ENCODE data around the gene CTU2. TPM values are rescaled to one million over a fixed set of nuclear protein-coding genes. Genes with fewer than 3 reads are reported as not detected.

Gene CTU2
- polyA plus RNA-seq, 1 donor (not counting 4 experiments of a cell fraction or from before 2014, with no cell fraction given) = 6.3 TPM

DNA sequence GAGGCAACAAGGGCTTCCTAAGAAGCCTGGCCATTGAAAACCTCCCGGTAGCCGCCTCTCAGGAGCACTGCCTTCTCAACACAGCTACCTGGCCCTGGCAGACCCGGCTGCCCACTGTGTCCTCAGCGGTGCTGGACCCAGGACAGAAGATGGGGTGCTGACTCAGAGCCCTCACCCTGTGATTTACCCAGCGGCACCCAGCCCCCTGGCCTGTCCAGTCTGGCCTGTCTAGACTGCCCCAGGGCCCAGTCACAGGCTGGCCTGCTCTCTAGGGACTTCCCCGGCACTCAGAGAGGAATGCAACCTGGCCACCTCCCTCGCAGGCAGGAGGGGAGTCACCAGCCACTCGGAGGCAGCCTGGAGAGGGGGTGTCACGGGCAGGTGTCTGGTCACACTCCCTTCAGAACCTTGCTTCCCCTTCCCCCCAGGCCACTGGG, 58.6 kb downstream of the CTU2 start:
- no peak overlapping the region for H2AFZ ChIP-seq (ENCODE audit: control insufficient read depth, low read length)
- peaks cover 59% of the 10 kb centered on the region for H4K20me1 ChIP-seq (ENCODE audit: control insufficient read depth, extremely low read depth, insufficient read depth, low read length)
- H3K27ac ChIP-seq (ENCODE audit: control insufficient read depth, insufficient read depth, low read length) = no peak overlapping the region
- dilution Hi-C loops (cut with MboI; ENCODE audit: extremely low pct_ligation_motif_present, low sequenced_read_pairs) = loop anchor here (25.0 kb wide), 1 partner anchor 103 kb away; the partner anchor contains the start of genes CYBA and MVD
- TF ChIP-seq CTCF (optimal IDR thresholded peaks at IDR 0.05 in 1 of 3, IDR thresholded peaks at IDR 0.05 in 1 of 3, conservative IDR thresholded peaks at IDR 0.05 in 1 of 3; ENCODE audit: extremely low read depth in 1 of 3, insufficient read depth in 2 of 3, low read length in 3 of 3) (no peak), EZH2 (IDR thresholded peaks at IDR 0.05; ENCODE audit: low read length) (no peak)
- peaks cover 37% of the 10 kb centered on the region for H3K4me1 ChIP-seq (ENCODE audit: control insufficient read depth, extremely low read depth, insufficient read depth, low read length)
- H3K4me2 ChIP-seq (ENCODE audit: control insufficient read depth, extremely low read depth, insufficient read depth, low read depth, low read length) = peak overlapping the region; percentile 31
- peaks cover 95% of the 10 kb centered on the region for H3K79me2 ChIP-seq (ENCODE audit: control insufficient read depth, insufficient read depth, low read length)
- H3K9me3 ChIP-seq (ENCODE audit: control insufficient read depth, low read depth, low read length) = no peaks in the 10 kb centered on the region
- no peak overlapping the region for H3K9ac ChIP-seq (ENCODE audit: control insufficient read depth, extremely low read depth, insufficient read depth, low read length)
- DNase-seq (ENCODE audit: low read depth, low spot score) (peak; percentile 83), FAIRE-seq (no peak)
- peaks cover 18 to 24% of the 10 kb centered on the region in 2 experiments for H3K36me3 ChIP-seq (ENCODE audit: control insufficient read depth in 2 of 2, extremely low read depth in 1 of 2, insufficient read depth in 2 of 2, low read length in 2 of 2)
- H3K4me3 ChIP-seq (ENCODE audit: control insufficient read depth in 2 of 3, extremely low read depth in 1 of 3, insufficient read depth in 2 of 3, low read depth in 1 of 3, low read length in 3 of 3) = no peak overlapping the region
- peaks cover 11% of the 10 kb centered on the region for H3K9me1 ChIP-seq (ENCODE audit: control insufficient read depth, extremely low read depth, insufficient read depth, low read length)
- H3K27me3 ChIP-seq (ENCODE audit: control insufficient read depth, extremely low read depth, insufficient read depth, low read length) = no peaks in the 10 kb centered on the region

Other genes with a start within 250 kb of the CTU2 start
- 6.0 to 18.4 TPM (median 7.5 TPM) in 3 replicates for gene ZC3H18, start 136.1 kb upstream of the CTU2 start, polyA plus RNA-seq
- gene IL17C, start 67.9 kb upstream of the CTU2 start, polyA plus RNA-seq = not detected in 3 replicates
- gene CYBA, start 55.5 kb upstream of the CTU2 start, polyA plus RNA-seq = 4.4 to 22.7 TPM (median 7.7 TPM) in 3 replicates
- gene MVD, start 43.4 kb upstream of the CTU2 start, polyA plus RNA-seq = 59.6 to 85.7 TPM (median 70.6 TPM) in 3 replicates
- not detected in 3 replicates for gene SNAI3, start 20.0 kb upstream of the CTU2 start, polyA plus RNA-seq
- gene RNF166, start 95 bp upstream of the CTU2 start, polyA plus RNA-seq = 3.2 to 4.7 TPM (median 3.4 TPM) in 3 replicates
- 62.8 to 136 TPM (median 120 TPM) in 3 replicates for gene PIEZO1, start 78.7 kb downstream of the CTU2 start, polyA plus RNA-seq
- gene CDT1, start 97.3 kb downstream of the CTU2 start, polyA plus RNA-seq = 1.0 to 4.9 TPM (median 2.0 TPM) in 3 replicates
- gene APRT, start 105.4 kb downstream of the CTU2 start, polyA plus RNA-seq = 91.4 to 177 TPM (median 106 TPM) in 3 replicates
- gene GALNS, start 150.4 kb downstream of the CTU2 start, polyA plus RNA-seq = 8.3 to 9.6 TPM (median 9.3 TPM) in 3 replicates
- 49.5 to 170 TPM (median 139 TPM) in 3 replicates for gene TRAPPC2L, start 150.6 kb downstream of the CTU2 start, polyA plus RNA-seq
- gene PABPN1L, start 160.2 kb downstream of the CTU2 start, polyA plus RNA-seq = not detected in 3 replicates

Data from keratinocyte (primary cell).